Psoas muscle (tissue), 8 donors: ENCODE data around the gene CALHM6. TPM values are rescaled to one million over a fixed set of nuclear protein-coding genes. Genes with fewer than 3 reads are reported as not detected.

ENCODE experiments used
- ATAC-seq, 4 donors: fragments of 200-7000 bp; cut with Tn5 transposase; one replicate each; pipeline ENCODE4 v1.9.1; 2020; ENCODE audit warnings: moderate library complexity in 3 of 4, mild to moderate bottlenecking in 2 of 4
- DNase-seq, 2 donors: peaks; one replicate each; pipeline ENCODE4 v3.0.0-alpha.2; 2020
- H3K27ac ChIP-seq: fragments of 200-600 bp; one replicate; pipeline ENCODE4 v1.8.0; 2022
- H3K27me3 ChIP-seq, 3 donors: fragments of 200-600 bp in 1 of 3; one replicate each; pipeline versions ENCODE4 v1.6.1 to v1.8.0; 2013 to 2022; ENCODE audit warnings: low read length in 2 of 3, mild to moderate bottlenecking in 2 of 3, moderate library complexity in 1 of 3; ENCODE audit not compliant: insufficient read depth in 3 of 3
- H3K36me3 ChIP-seq, 2 donors: fragments of 200-600 bp in 1 of 2; one replicate each; pipeline versions ENCODE4 v1.6.1 to v1.8.0; 2013 to 2022; ENCODE audit warnings: low read depth in 1 of 2, mild to moderate bottlenecking in 1 of 2, moderate library complexity in 1 of 2; ENCODE audit not compliant: insufficient read depth in 1 of 2
- H3K4me1 ChIP-seq: fragments of 200-600 bp; one replicate; pipeline ENCODE4 v1.8.0; 2022
- H3K4me3 ChIP-seq: fragments of 200-600 bp; one replicate; pipeline ENCODE4 v1.8.0; 2022; ENCODE audit warnings: mild to moderate bottlenecking
- H3K9me3 ChIP-seq: fragments of 200-600 bp; one replicate; pipeline ENCODE4 v1.8.0; 2022
- CTCF ChIP-seq: fragments of 200-600 bp; IDR thresholded peaks from one replicate; pipeline ENCODE4 v1.8.0; 2022; ENCODE audit warnings: antibody characterized with exemption
- WGBS, 3 donors: extraction: QIAGEN DNeasy Blood & Tissue Kit; methylation state at CpG; one replicate each; pipeline versions ENCODE4 v1.1.6 to v1.1.7; 2013; 5-methylcytosine and 5-hydroxymethylcytosine counted together
- intact Hi-C, 2 donors: fragments of 100-400 bp; cut with DNase I; formaldehyde crosslinking; loops; one replicate each; pipeline versions ENCODE4 v1.11.0 to v1.14.2; 2022
- polyA plus RNA-seq, 3 donors: library from polyadenylated mRNA; stranded (reverse); fragments of 200-250 nt; gene quantifications; one replicate each; pipeline ENCODE4 v1.2.3, GENCODE V29; 2013
- total RNA-seq, 4 donors: library from RNA; stranded (reverse); fragmentation: NEBNext Ultra II Directional in 2 of 4; extraction: Animal tissue kit (Norgen Biotek cat#: 25700) in 2 of 4; gene quantifications; one replicate each; pipeline versions ENCODE4 v1.2.1 to v1.2.4, GENCODE V29; 2021 to 2023
- donor health status: healthy with polysubstance abuse.
- donor health status: DM: no; HTN: no; CAD: no; lungs with moderate emphysema.
- donor health status: Bipolar disorder and iron deficiency.
- donor health status: healthy.
- donor health status: DM: yes; HTN: yes; CAD: no.
- donor health status: DM: no; HTN: no; CAD: no.
- donor health status: DM: no; HTN: no; CAD: no.
- donor health status: DM: yes; HTN: yes; CAD: no.

Gene CALHM6
- total and polyA plus RNA-seq, 7 donors = 0.50 to 2.1 (median 0.91) TPM; not detected in 1

- H3K36me3 ChIP-seq = peaks cover 0 to 22% of the 10 kb centered on the region in 2 donors
- H3K27me3 ChIP-seq = no peaks in the 10 kb centered on the region
- WGBS, 3 donors = 95 to 100% (median 97%) methylated on average over 3 of the region's 3 CpGs
- no peaks in the 10 kb centered on the region for H3K9me3 ChIP-seq
- H3K27ac ChIP-seq = no peak overlapping the region
- no peak for ATAC-seq
- no peak overlapping the region for H3K4me3 ChIP-seq
- intact Hi-C loops = no loop called here
- no peak for DNase-seq
- peaks cover 20% of the 10 kb centered on the region for H3K4me1 ChIP-seq
- no peak for TF ChIP-seq CTCF
These were observed 34.6 kb upstream of the CALHM6 start for GRCh38 chr6:116426551-116426950.

GRCh38 chr6:116429111-116429510 lies 32.1 kb upstream of the CALHM6 start:
- ATAC-seq (peak in 1 of 4 donors; percentile 72), DNase-seq (no peak)
- peaks cover 4% of the 10 kb centered on the region for H3K4me1 ChIP-seq
- no peak for TF ChIP-seq CTCF
- no peak overlapping the region for H3K27ac ChIP-seq
- H3K36me3 ChIP-seq = peaks cover 0 to 42% of the 10 kb centered on the region in 2 donors
- 66 to 83% (median 81%) methylated on average over 2 of the region's 2 CpGs for WGBS, 3 donors
- no peak overlapping the region for H3K4me3 ChIP-seq
- H3K9me3 ChIP-seq = no peaks in the 10 kb centered on the region
- no peaks in the 10 kb centered on the region for H3K27me3 ChIP-seq
- intact Hi-C loops = no loop called here

GRCh38 chr6:116430860-116431259 lies 30.3 kb upstream of the CALHM6 start:
- Histone ChIP-seq H3K27me3 (no peaks in the 10 kb centered on the region), H3K36me3 (peaks cover 0 to 42% of the 10 kb centered on the region in 2 donors), H3K4me1 (no peaks in the 10 kb centered on the region), H3K27ac (no peak overlapping the region), H3K9me3 (no peaks in the 10 kb centered on the region), H3K4me3 (no peak overlapping the region)
- WGBS, 3 donors = 91 to 92% (median 91%) methylated on average over 4 of the region's 4 CpGs
- no peak for TF ChIP-seq CTCF
- intact Hi-C loops = no loop called here
- ATAC-seq (no peak), DNase-seq (no peak)

- Histone ChIP-seq H3K9me3 (no peaks in the 10 kb centered on the region), H3K4me3 (no peak overlapping the region), H3K27me3 (no peaks in the 10 kb centered on the region), H3K27ac (no peak overlapping the region), H3K4me1 (no peaks in the 10 kb centered on the region), H3K36me3 (peaks cover 0 to 36% of the 10 kb centered on the region in 2 donors)
- intact Hi-C loops = no loop called here
- ATAC-seq (no peak), DNase-seq (no peak)
- no peak for TF ChIP-seq CTCF
These were observed 29.1 kb upstream of the CALHM6 start for GRCh38 chr6:116431964-116432595.

GRCh38 chr6:116433206-116433712 lies 27.9 kb upstream of the CALHM6 start:
- Histone ChIP-seq H3K9me3 (no peaks in the 10 kb centered on the region), H3K36me3 (peaks cover 0 to 29% of the 10 kb centered on the region in 2 donors), H3K27ac (no peak overlapping the region), H3K4me3 (no peak overlapping the region), H3K4me1 (no peaks in the 10 kb centered on the region), H3K27me3 (no peaks in the 10 kb centered on the region)
- no peak for TF ChIP-seq CTCF
- intact Hi-C loops = no loop called here
- DNase-seq (no peak), ATAC-seq (no peak)
- WGBS, 3 donors = 77 to 88% (median 80%) methylated on average over 4 of the region's 4 CpGs
